Neural cell (in vitro differentiated cells): Measurements from ENCODE around the gene PIK3AP1. TPM values are rescaled to one million over a fixed set of nuclear protein-coding genes. Genes with fewer than 3 reads are reported as not detected.

ENCODE experiments used
- H2AFZ ChIP-seq: fragments of 200-600, 300-800 bp; sonication (generic), shearing (Covaris generic); 2 replicates; pipeline ENCODE4 v1.6.0; 2014; ENCODE audit warnings: low read depth, mild to moderate bottlenecking, antibody characterized with exemption, low read length, moderate library complexity
- H3F3A ChIP-seq: fragments of 200-600 bp; shearing (Covaris generic); 2 replicates; pipeline ENCODE4 v1.6.1; 2016; ENCODE audit warnings: mild to moderate bottlenecking, moderate library complexity, mixed read lengths, antibody characterized with exemption, low read length; ENCODE audit not compliant: insufficient read depth, poor library complexity, severe bottlenecking
- H3K27ac ChIP-seq: fragments of 200-600, 300-800 bp; sonication (generic), shearing (Covaris generic); 2 replicates; pipeline ENCODE4 v1.5.1; 2014; ENCODE audit warnings: mild to moderate bottlenecking, low read length, moderate library complexity
- H3K27me3 ChIP-seq: fragments of 300-800, 200-600 bp; sonication (generic), shearing (Covaris generic); 2 replicates; pipeline ENCODE4 v1.6.0; 2014; ENCODE audit warnings: mild to moderate bottlenecking, low read depth, low read length, moderate library complexity; ENCODE audit not compliant: insufficient read depth
- H3K36me3 ChIP-seq: fragments of 300-800, 200-600 bp; sonication (generic), shearing (Covaris generic); 2 replicates; pipeline ENCODE4 v1.5.1; 2014; ENCODE audit warnings: mild to moderate bottlenecking, antibody characterized with exemption, low read length, moderate library complexity; ENCODE audit not compliant: insufficient read depth
- H3K4me2 ChIP-seq: fragments of 300-800, 200-600 bp; sonication (generic), shearing (Covaris generic); 2 replicates; pipeline ENCODE4 v1.6.0; 2014; ENCODE audit warnings: mild to moderate bottlenecking, low read length
- H3K4me3 ChIP-seq: fragments of 300-800, 200-600 bp; sonication (generic), shearing (Covaris generic); 2 replicates; pipeline ENCODE4 v1.5.1; 2014; ENCODE audit warnings: mild to moderate bottlenecking, low read length, moderate library complexity
- H3K79me2 ChIP-seq: fragments of 200-600 bp; shearing (Covaris generic); replicated peaks from 2 replicates; pipeline ENCODE4 v1.6.0; 2014; ENCODE audit warnings: mild to moderate bottlenecking, low read length, moderate library complexity; ENCODE audit not compliant: insufficient read depth
- H3K9ac ChIP-seq: fragments of 300-800, 200-600 bp; sonication (generic), shearing (Covaris generic); 2 replicates; pipeline ENCODE4 v1.6.1; 2016; ENCODE audit warnings: mild to moderate bottlenecking, low read length, mixed read lengths
- H3K9me2 ChIP-seq: fragments of 200-600 bp; shearing (Covaris generic); 2 replicates; pipeline ENCODE4 v1.6.1; 2016; ENCODE audit warnings: mild to moderate bottlenecking, low read length, mixed read lengths; ENCODE audit not compliant: insufficient read depth
- H3K9me3 ChIP-seq: fragments of 200-600, 300-800 bp; sonication (generic), shearing (Covaris generic); 2 replicates; pipeline ENCODE4 v1.6.1; 2016; ENCODE audit warnings: mild to moderate bottlenecking, mixed run types, low read length, moderate library complexity, mixed read lengths
- H4K20me1 ChIP-seq: fragments of 200-600 bp; shearing (Covaris generic); 2 replicates; pipeline ENCODE4 v1.6.1; 2016; ENCODE audit warnings: mild to moderate bottlenecking, mixed run types; ENCODE audit not compliant: insufficient read depth
- CTCF ChIP-seq: fragments of 450-650 bp; IDR thresholded peaks from 2 replicates; pipeline ENCODE4 v1.5.1; 2014; ENCODE audit warnings: antibody characterized with exemption, mild to moderate bottlenecking, moderate library complexity; ENCODE audit not compliant: poor library complexity, severe bottlenecking
- EP300 ChIP-seq: fragments of 450-650 bp; conservative IDR thresholded peaks from 2 replicates; pipeline ENCODE4 v1.6.1; 2014; ENCODE audit warnings: antibody characterized with exemption, mild to moderate bottlenecking, moderate library complexity; ENCODE audit not compliant: poor library complexity, severe bottlenecking
- EZH2 ChIP-seq: fragments of 200-600, 300-800 bp; shearing (Covaris generic), sonication (generic); IDR thresholded peaks from 2 replicates; pipeline ENCODE4 v1.6.1; 2014; ENCODE audit warnings: antibody characterized with exemption, low read length, borderline replicate concordance, mild to moderate bottlenecking; ENCODE audit not compliant: insufficient read depth, poor library complexity, severe bottlenecking
- POLR2AphosphoS5 ChIP-seq: IDR thresholded peaks from 2 replicates; pipeline ENCODE4 v1.6.1; 2012
- RAD21 ChIP-seq: fragments of 450-650 bp; conservative IDR thresholded peaks from 2 replicates; pipeline ENCODE4 v1.6.1; 2014; ENCODE audit warnings: antibody characterized with exemption, mild to moderate bottlenecking, moderate library complexity
- REST ChIP-seq: IDR thresholded peaks from 2 replicates; pipeline ENCODE4 v1.6.1; 2012; ENCODE audit warnings: borderline replicate concordance
- SMC3 ChIP-seq: fragments of 450-650 bp; conservative IDR thresholded peaks from 2 replicates; pipeline ENCODE4 v1.6.1; 2014; ENCODE audit warnings: antibody characterized with exemption, mild to moderate bottlenecking, moderate library complexity; ENCODE audit not compliant: poor library complexity
- TAF1 ChIP-seq: IDR thresholded peaks from 2 replicates; pipeline ENCODE4 v1.6.1; 2012; ENCODE audit warnings: low read depth
- polyA plus RNA-seq: library from polyadenylated mRNA; depleted of rRNA; stranded (reverse); fragments of >200 nt; gene quantifications from 2 replicates; pipeline ENCODE4 v1.2.3, GENCODE V29; 2014

Gene PIK3AP1
- polyA plus RNA-seq, 1 donor from 2014 or later, result 0.05 TPM

DNA sequence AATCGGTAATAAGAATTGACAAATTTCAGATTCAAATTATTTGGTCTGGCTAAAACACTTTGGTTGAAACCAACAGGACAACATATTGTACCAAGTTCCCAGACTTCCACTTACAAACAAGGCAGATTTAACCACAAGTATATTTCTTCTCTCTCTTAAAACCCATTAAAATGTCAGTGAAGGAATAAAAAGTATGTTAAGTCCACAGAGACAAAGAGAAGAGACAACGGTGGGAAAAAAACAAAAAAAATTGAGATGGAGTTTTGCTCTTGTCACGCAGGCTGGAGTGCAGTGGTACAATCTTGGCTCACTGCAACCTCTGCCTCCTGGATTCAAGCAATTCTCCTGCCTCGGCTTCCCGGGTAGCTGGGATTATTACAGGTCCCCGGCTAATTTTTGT, 149.8 kb downstream of the PIK3AP1 start:
- no peaks in the 10 kb centered on the region for H3F3A ChIP-seq
- TF ChIP-seq EP300 (no peak), REST (no peak), EZH2 (no peak), SMC3 (no peak), CTCF (no peak), RAD21 (no peak), POLR2AphosphoS5 (no peak), TAF1 (no peak)
- no peak overlapping the region for H2AFZ ChIP-seq
- no peak overlapping the region for H3K4me3 ChIP-seq
- H3K9me3 ChIP-seq, result no peaks in the 10 kb centered on the region
- no peaks in the 10 kb centered on the region for H3K27me3 ChIP-seq
- H3K79me2 ChIP-seq, result peaks cover 37% of the 10 kb centered on the region
- H3K9ac ChIP-seq, result no peak overlapping the region
- H4K20me1 ChIP-seq, result no peaks in the 10 kb centered on the region
- no peaks in the 10 kb centered on the region for H3K9me2 ChIP-seq
- H3K27ac ChIP-seq, result no peak overlapping the region
- no peaks in the 10 kb centered on the region for H3K36me3 ChIP-seq
- no peak overlapping the region for H3K4me2 ChIP-seq

- H3K9me2 ChIP-seq, result no peaks in the 10 kb centered on the region
- no peak overlapping the region for H3K4me3 ChIP-seq
- H3F3A ChIP-seq, result no peaks in the 10 kb centered on the region
- no peak overlapping the region for H3K27ac ChIP-seq
- peaks cover 32% of the 10 kb centered on the region for H3K79me2 ChIP-seq
- H3K9me3 ChIP-seq, result no peaks in the 10 kb centered on the region
- H3K36me3 ChIP-seq, result no peaks in the 10 kb centered on the region
- H4K20me1 ChIP-seq, result no peaks in the 10 kb centered on the region
- H3K4me2 ChIP-seq, result no peak overlapping the region
- TF ChIP-seq REST, result no peak
- no peak for TF ChIP-seq EZH2
- no peak for TF ChIP-seq RAD21
- no peak for TF ChIP-seq EP300
- no peak for TF ChIP-seq SMC3
- no peaks in the 10 kb centered on the region for H3K27me3 ChIP-seq
- H2AFZ ChIP-seq, result no peak overlapping the region
- no peak overlapping the region for H3K9ac ChIP-seq
These were observed 151.9 kb downstream of the PIK3AP1 start for GRCh38 chr10:96568402-96568801.
